Fibroblast of lung (primary cell): ENCODE results near the gene TGFBR3L. TPM values are rescaled to one million over a fixed set of nuclear protein-coding genes. Genes with fewer than 3 reads are reported as not detected.

Experiments
- DNase-seq, 2 donors: peaks; one replicate each; pipeline versions ENCODE4 v3.0.0 to v3.0.0-alpha.2; 2010; ENCODE audit warnings: low read depth in 2 of 2
- H2AFZ ChIP-seq: 2 replicates; pipeline ENCODE4 v1.5.1; 2012; ENCODE audit warnings: low read length, control low read depth, inconsistent platforms
- H3K27ac ChIP-seq: 2 replicates; pipeline ENCODE4 v1.5.1; 2011; ENCODE audit warnings: low read length, control low read depth; ENCODE audit not compliant: insufficient read depth
- H3K27me3 ChIP-seq: 2 replicates; pipeline ENCODE4 v1.5.1; 2011; ENCODE audit warnings: mild to moderate bottlenecking, low read length; ENCODE audit not compliant: control insufficient read depth, insufficient read depth
- H3K36me3 ChIP-seq: 2 replicates; pipeline ENCODE4 v1.5.1; 2011; ENCODE audit warnings: low read length; ENCODE audit not compliant: control insufficient read depth, insufficient read depth
- H3K4me1 ChIP-seq: 2 replicates; pipeline ENCODE4 v1.5.1; 2011; ENCODE audit warnings: low read length; ENCODE audit not compliant: control insufficient read depth, insufficient read depth; ENCODE audit errors: extremely low read depth
- H3K4me2 ChIP-seq: 2 replicates; pipeline ENCODE4 v1.5.1; 2011; ENCODE audit warnings: low read length, control low read depth; ENCODE audit not compliant: insufficient read depth; ENCODE audit errors: extremely low read depth
- H3K4me3 ChIP-seq, 4 experiments: fragments of 200-600 bp in 1 of 4; sonication (generic) in 1 of 4; replicated peaks in 1 of 4; 2 replicates each; pipeline ENCODE4 v1.5.1; 2011 to 2016; ENCODE audit warnings: low read length in 4 of 4, low read depth in 3 of 4, mild to moderate bottlenecking in 3 of 4, control low read depth in 2 of 4, inconsistent platforms in 1 of 4, mixed read lengths in 1 of 4; ENCODE audit not compliant: insufficient read depth in 1 of 4; ENCODE audit errors: control extremely low read depth in 1 of 4
- H3K79me2 ChIP-seq: 2 replicates; pipeline ENCODE4 v1.5.1; 2012; ENCODE audit warnings: mild to moderate bottlenecking, low read length, inconsistent platforms; ENCODE audit not compliant: control insufficient read depth, insufficient read depth
- H3K9ac ChIP-seq: 2 replicates; pipeline ENCODE4 v1.5.1; 2011; ENCODE audit warnings: mild to moderate bottlenecking, low read length, control low read depth; ENCODE audit not compliant: insufficient read depth
- H3K9me3 ChIP-seq: 2 replicates; pipeline ENCODE4 v1.5.1; 2012; ENCODE audit warnings: low read depth, low read length; ENCODE audit not compliant: control insufficient read depth, insufficient read depth
- H4K20me1 ChIP-seq: 2 replicates; pipeline ENCODE4 v1.5.1; 2011; ENCODE audit warnings: low read length; ENCODE audit not compliant: control insufficient read depth, insufficient read depth; ENCODE audit errors: extremely low read depth
- EZH2 ChIP-seq: IDR thresholded peaks from 2 replicates; pipeline ENCODE4 v1.5.1; 2012; ENCODE audit warnings: low read length, control low read depth, mild to moderate bottlenecking; ENCODE audit errors: missing control alignments
- polyA plus RNA-seq, 2 donors: library from polyadenylated mRNA; depleted of rRNA in 1 of 2; stranded (reverse) in 1 of 2; unstranded in 1 of 2; fragments of >200 nt; gene quantifications; 2 replicates each; pipeline ENCODE4 v1.2.1, GENCODE V29; 2011 to 2012; ENCODE audit warnings: missing spikeins in 1 of 2
- total RNA-seq: library from RNA; depleted of rRNA; stranded (reverse); fragments of >200 nt; gene quantifications from 2 replicates; pipeline ENCODE4 v1.2.1, GENCODE V29; 2014
- TF ChIP-seq, protein P1 (sequence below), 2 donors: IDR thresholded peaks in 1 of 2; conservative IDR thresholded peaks in 1 of 2; 1 replicate in 1 of 2; 2 replicates in 1 of 2; pipeline ENCODE4 v1.5.1; 2011 to 2012; ENCODE audit warnings: low read length in 2 of 2, control low read depth in 1 of 2, inconsistent platforms in 1 of 2, low read depth in 1 of 2, mild to moderate bottlenecking in 1 of 2

The TGFBR3L gene
- total and polyA plus RNA-seq, 2 donors (not counting 1 experiment from before 2014, with no cell fraction given) = 1.3 TPM; not detected in 1

GRCh38 chr19:7908742-7909461, 5.7 kb upstream of the TGFBR3L start:
- Histone ChIP-seq H3K4me3 (no peak overlapping the region), H3K79me2 (peaks cover 29% of the 10 kb centered on the region), H3K36me3 (peaks cover 24% of the 10 kb centered on the region), H2AFZ (no peak overlapping the region), H3K9ac (no peak overlapping the region), H3K27me3 (no peaks in the 10 kb centered on the region), H4K20me1 (no peaks in the 10 kb centered on the region), H3K4me1 (peaks cover 6% of the 10 kb centered on the region), H3K9me3 (no peaks in the 10 kb centered on the region), H3K4me2 (no peak overlapping the region), H3K27ac (no peak overlapping the region)
- no peak for DNase-seq
- TF ChIP-seq EZH2 = no peak
- TF ChIP-seq, protein P1, sequence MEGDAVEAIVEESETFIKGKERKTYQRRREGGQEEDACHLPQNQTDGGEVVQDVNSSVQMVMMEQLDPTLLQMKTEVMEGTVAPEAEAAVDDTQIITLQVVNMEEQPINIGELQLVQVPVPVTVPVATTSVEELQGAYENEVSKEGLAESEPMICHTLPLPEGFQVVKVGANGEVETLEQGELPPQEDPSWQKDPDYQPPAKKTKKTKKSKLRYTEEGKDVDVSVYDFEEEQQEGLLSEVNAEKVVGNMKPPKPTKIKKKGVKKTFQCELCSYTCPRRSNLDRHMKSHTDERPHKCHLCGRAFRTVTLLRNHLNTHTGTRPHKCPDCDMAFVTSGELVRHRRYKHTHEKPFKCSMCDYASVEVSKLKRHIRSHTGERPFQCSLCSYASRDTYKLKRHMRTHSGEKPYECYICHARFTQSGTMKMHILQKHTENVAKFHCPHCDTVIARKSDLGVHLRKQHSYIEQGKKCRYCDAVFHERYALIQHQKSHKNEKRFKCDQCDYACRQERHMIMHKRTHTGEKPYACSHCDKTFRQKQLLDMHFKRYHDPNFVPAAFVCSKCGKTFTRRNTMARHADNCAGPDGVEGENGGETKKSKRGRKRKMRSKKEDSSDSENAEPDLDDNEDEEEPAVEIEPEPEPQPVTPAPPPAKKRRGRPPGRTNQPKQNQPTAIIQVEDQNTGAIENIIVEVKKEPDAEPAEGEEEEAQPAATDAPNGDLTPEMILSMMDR (conservative IDR thresholded peaks at IDR 0.05 in 1 of 2, IDR thresholded peaks at IDR 0.05 in 1 of 2; ENCODE audit: low read depth in 1 of 2, low read length in 2 of 2) = no peak

DNA sequence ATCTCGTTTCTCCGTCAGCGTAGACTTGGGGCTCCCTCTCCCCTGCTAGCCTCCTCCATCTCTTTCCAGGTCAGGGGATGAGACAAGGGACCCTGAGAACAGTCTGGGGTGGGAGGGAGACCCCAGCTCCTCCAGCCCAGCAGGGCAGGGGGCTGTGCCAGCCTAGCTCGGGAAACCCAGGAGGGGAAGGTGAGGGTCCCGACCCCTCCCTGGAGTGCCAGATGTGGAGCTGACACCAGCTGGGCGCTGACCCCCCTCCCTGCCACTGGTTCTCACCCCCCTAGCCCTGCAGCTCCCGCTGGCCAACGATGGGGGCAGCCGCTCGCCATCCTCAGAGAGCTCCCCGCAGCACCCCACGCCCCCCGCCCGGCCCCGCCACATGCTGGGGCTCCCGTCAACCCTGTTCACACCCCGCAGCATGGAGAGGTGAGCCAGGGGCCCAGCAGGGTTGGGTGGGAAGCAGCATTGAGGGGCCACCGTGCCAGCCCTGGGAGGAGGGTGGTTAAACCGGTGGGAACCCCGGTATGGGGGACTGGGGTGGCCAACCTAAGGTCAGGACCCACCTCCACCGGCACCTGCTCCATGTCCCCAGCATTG, 5.1 kb upstream of the TGFBR3L start:
- Histone ChIP-seq H3K4me1 (peaks cover 6% of the 10 kb centered on the region), H2AFZ (no peak overlapping the region), H3K79me2 (peaks cover 24% of the 10 kb centered on the region), H3K9ac (no peak overlapping the region), H3K27ac (no peak overlapping the region), H3K4me3 (no peak overlapping the region), H3K27me3 (no peaks in the 10 kb centered on the region), H3K4me2 (no peak overlapping the region), H4K20me1 (no peaks in the 10 kb centered on the region), H3K9me3 (no peaks in the 10 kb centered on the region), H3K36me3 (peaks cover 24% of the 10 kb centered on the region)
- no peak for DNase-seq
- TF ChIP-seq, protein P1 (conservative IDR thresholded peaks at IDR 0.05 in 1 of 2, IDR thresholded peaks at IDR 0.05 in 1 of 2; ENCODE audit: low read depth in 1 of 2, low read length in 2 of 2) = no peak
- TF ChIP-seq EZH2 = no peak

GRCh38 chr19:7910321-7911161, 4.1 kb upstream of the TGFBR3L start:
- H3K27ac ChIP-seq = no peak overlapping the region
- peaks cover 24% of the 10 kb centered on the region for H3K36me3 ChIP-seq
- TF ChIP-seq, protein P1 (conservative IDR thresholded peaks at IDR 0.05 in 1 of 2, IDR thresholded peaks at IDR 0.05 in 1 of 2; ENCODE audit: low read depth in 1 of 2, low read length in 2 of 2) = no peak
- TF ChIP-seq EZH2 = no peak
- H3K4me1 ChIP-seq = no peaks in the 10 kb centered on the region
- H3K79me2 ChIP-seq = peaks cover 14% of the 10 kb centered on the region
- DNase-seq = no peak
- no peak overlapping the region for H3K9ac ChIP-seq
- H3K4me3 ChIP-seq = no peak overlapping the region
- H2AFZ ChIP-seq = no peak overlapping the region
- H3K9me3 ChIP-seq = no peaks in the 10 kb centered on the region
- no peaks in the 10 kb centered on the region for H4K20me1 ChIP-seq
- peaks cover 3% of the 10 kb centered on the region for H3K27me3 ChIP-seq
- H3K4me2 ChIP-seq = no peak overlapping the region
